HepG2 (cell line): ENCODE data around the gene KIAA1755. TPM values are rescaled to one million over a fixed set of nuclear protein-coding genes. Genes with fewer than 3 reads are reported as not detected.
A peak's percentile ranks its signal among the peaks of the same experiment; 100 is the strongest.

Experiments
- ATAC-seq: fragments of 200-7000 bp; cut with Tn5 transposase; 3 replicates; pipeline ENCODE4 v1.9.1; 2020; ENCODE audit warnings: mild to moderate bottlenecking, moderate library complexity
- BruUV-seq: library from RNA; stranded (reverse); fragments of 400-500 nt; replicated peaks from 2 replicates; lab custom pipeline; 2021; lab: Mats Ljungman, UMichigan
- CTCF ChIA-PET: fragments of 300-600 bp; formaldehyde crosslinking; extraction: SDS; loops from one replicate; lab custom pipeline; 2021; ENCODE audit warnings: low total read pairs, inconsistent platforms, low intra/inter-chr PET ratio; lab: Yijun Ruan, JAX
- POLR2A ChIA-PET: fragments of 350-600 bp; sonication (Branson Sonifier 250); formaldehyde crosslinking; loops from one replicate; lab custom pipeline; 2020; ENCODE audit warnings: antibody characterized with exemption, inconsistent platforms; lab: Yijun Ruan, JAX
- DNase-seq: peaks from one replicate; pipeline ENCODE4 v3.0.0-alpha.2; 2015; ENCODE audit warnings: low spot score
- FAIRE-seq: peaks from 3 replicates; lab custom pipeline; 2011; peaks lifted over from hg19 to GRCh38; lab: Jason Lieb, UNC
- H2AFZ ChIP-seq: one replicate; pipeline ENCODE4 v1.6.1; 2011; ENCODE audit warnings: low read length, inconsistent platforms
- H3K27ac ChIP-seq: fragments of 300-600 bp; 3 replicates; pipeline ENCODE4 v1.8.0; 2011; ENCODE audit warnings: mixed run types, mild to moderate bottlenecking, mixed read lengths, low read length, inconsistent platforms; ENCODE audit not compliant: insufficient read depth; ENCODE audit errors: extremely low read length
- H3K27me3 ChIP-seq, 2 experiments: fragments of 200-600 bp in 1 of 2; 2 replicates in 1 of 2; 3 replicates in 1 of 2; pipeline versions ENCODE4 v1.6.0 to v1.8.0; 2011; ENCODE audit warnings: low read length in 2 of 2, mild to moderate bottlenecking in 2 of 2, moderate library complexity in 2 of 2, inconsistent platforms in 1 of 2; ENCODE audit not compliant: insufficient read depth in 2 of 2, control insufficient read depth in 1 of 2
- H3K36me3 ChIP-seq, 2 experiments: fragments of 200-600 bp in 1 of 2; replicated peaks in 1 of 2; 2 replicates in 1 of 2; 3 replicates in 1 of 2; pipeline versions ENCODE4 v1.5.1 to v1.8.0; 2011; ENCODE audit warnings: low read length in 2 of 2, inconsistent platforms in 1 of 2; ENCODE audit not compliant: insufficient read depth in 2 of 2, control insufficient read depth in 1 of 2
- H3K4me1 ChIP-seq: 2 replicates; pipeline ENCODE4 v1.5.1; 2012; ENCODE audit warnings: low read length, inconsistent platforms; ENCODE audit not compliant: insufficient read depth
- H3K4me2 ChIP-seq: 2 replicates; pipeline ENCODE4 v1.6.0; 2011; ENCODE audit warnings: low read depth, low read length, inconsistent platforms
- H3K4me3 ChIP-seq, 3 experiments: fragments of 200-600 bp in 1 of 3; sonication (generic), shearing (Covaris generic) in 1 of 3; replicated peaks in 1 of 3; 2 replicates each; pipeline ENCODE4 v1.5.1; 2011 to 2016; ENCODE audit warnings: low read length in 3 of 3, inconsistent platforms in 2 of 3, low read depth in 2 of 3, mild to moderate bottlenecking in 2 of 3, control low read depth in 1 of 3, mixed read lengths in 1 of 3; ENCODE audit not compliant: insufficient read depth in 1 of 3
- H3K79me2 ChIP-seq: one replicate; pipeline ENCODE4 v1.6.1; 2011; ENCODE audit warnings: low read length, inconsistent platforms; ENCODE audit not compliant: insufficient read depth
- H3K9ac ChIP-seq: 2 replicates; pipeline ENCODE4 v1.6.0; 2011; ENCODE audit warnings: mild to moderate bottlenecking, low read depth, low read length, inconsistent platforms; ENCODE audit not compliant: insufficient read depth
- H3K9me3 ChIP-seq: 2 replicates; pipeline ENCODE4 v1.5.1; 2012; ENCODE audit warnings: mild to moderate bottlenecking, low read length
- H4K20me1 ChIP-seq: 2 replicates; pipeline ENCODE4 v1.6.0; 2011; ENCODE audit warnings: inconsistent platforms, mild to moderate bottlenecking, low read length, moderate library complexity; ENCODE audit not compliant: insufficient read depth
- GFI1 ChIP-seq: sonication (generic); formaldehyde crosslinking; IDR thresholded peaks from 2 replicates; pipeline ENCODE4 v1.5.0; 2020; ENCODE audit warnings: missing genetic modification reagents, mild to moderate bottlenecking, borderline replicate concordance
- WGBS: methylation state at CpG from one replicate; pipeline ENCODE4 v1.1.6; 2017; ENCODE audit warnings: low lambda C conversion rate; 5-methylcytosine and 5-hydroxymethylcytosine counted together
- in situ Hi-C: cut with HindIII; loops from 2 replicates; pipeline ENCODE4 v1.10.0; 2017; ENCODE audit warnings: low pct_unique_long_range_greater_than_20kb; ENCODE audit not compliant: extremely low pct_ligation_motif_present
- intact Hi-C: fragments of 100-400 bp; cut with micrococcal nuclease; formaldehyde crosslinking; loops from one replicate; pipeline ENCODE4 v1.10.0; 2022; ENCODE audit not compliant: unreplicated experiment
- polyA plus RNA-seq, 8 experiments: library from polyadenylated mRNA; depleted of rRNA in 3 of 8; stranded (reverse) in 7 of 8; unstranded in 1 of 8; fragments of >200 nt; fragmentation: Illumina TruSeq in 4 of 8; extraction: Trizol in 4 of 8; gene quantifications; 2 replicates each; pipeline versions ENCODE4 v1.2.1 to v1.2.3, GENCODE V29; 2011 to 2016; ENCODE audit warnings: low read depth in 4 of 8, missing spikeins in 1 of 8, mixed read lengths in 1 of 8; ENCODE audit not compliant: insufficient read depth in 1 of 8
- total RNA-seq, 5 experiments: library from RNA; depleted of rRNA; stranded (reverse); fragments of >200 nt; fragmentation: Illumina TruSeq; extraction: Trizol; gene quantifications; 2 replicates each; pipeline ENCODE4 v1.2.3, GENCODE V29; 2016; ENCODE audit warnings: low read depth in 1 of 5
- TF ChIP-seq, protein P1 (sequence below), 2 experiments: fragments of 450-650 bp in 1 of 2; sonication (generic) in 1 of 2; formaldehyde crosslinking in 1 of 2; IDR thresholded peaks; 2 replicates each; pipeline versions ENCODE4 v1.6.1 to v1.8.0; 2016 to 2022; ENCODE audit warnings: antibody characterized with exemption in 1 of 2, mild to moderate bottlenecking in 1 of 2, missing genetic modification reagents in 1 of 2

KIAA1755 gene
- total and polyA plus RNA-seq, 2 of the 13 experiments (the other 11 are each of a cell fraction or from before 2014, with no cell fraction given) = 0.04 TPM; not detected in 1

GRCh38 chr20:38198238-38198861 is 62.2 kb downstream of the KIAA1755 start:
- Histone ChIP-seq H3K4me1 (peaks cover 11% of the 10 kb centered on the region), H4K20me1 (no peaks in the 10 kb centered on the region), H2AFZ (no peak overlapping the region), H3K9me3 (no peaks in the 10 kb centered on the region), H3K27ac (no peak overlapping the region), H3K27me3 (peaks cover 5 to 20% of the 10 kb centered on the region in 2 experiments; a peak in 4 of 5 replicates), H3K79me2 (no peaks in the 10 kb centered on the region), H3K4me3 (no peak overlapping the region), H3K4me2 (no peak overlapping the region), H3K36me3 (no peaks in the 10 kb centered on the region), H3K9ac (no peak overlapping the region)
- POLR2A ChIA-PET = no interaction called here
- CTCF ChIA-PET = no interaction called here
- no TSS peak for BruUV-seq
- DNase-seq (no peak), ATAC-seq (no peak), FAIRE-seq (no peak)
- in situ Hi-C loops = no loop called here
- WGBS = 28% methylated on average over 8 of the region's 8 CpGs
- no peak for TF ChIP-seq GFI1 (CRISPR knock-in tag)
- TF ChIP-seq, protein P1, sequence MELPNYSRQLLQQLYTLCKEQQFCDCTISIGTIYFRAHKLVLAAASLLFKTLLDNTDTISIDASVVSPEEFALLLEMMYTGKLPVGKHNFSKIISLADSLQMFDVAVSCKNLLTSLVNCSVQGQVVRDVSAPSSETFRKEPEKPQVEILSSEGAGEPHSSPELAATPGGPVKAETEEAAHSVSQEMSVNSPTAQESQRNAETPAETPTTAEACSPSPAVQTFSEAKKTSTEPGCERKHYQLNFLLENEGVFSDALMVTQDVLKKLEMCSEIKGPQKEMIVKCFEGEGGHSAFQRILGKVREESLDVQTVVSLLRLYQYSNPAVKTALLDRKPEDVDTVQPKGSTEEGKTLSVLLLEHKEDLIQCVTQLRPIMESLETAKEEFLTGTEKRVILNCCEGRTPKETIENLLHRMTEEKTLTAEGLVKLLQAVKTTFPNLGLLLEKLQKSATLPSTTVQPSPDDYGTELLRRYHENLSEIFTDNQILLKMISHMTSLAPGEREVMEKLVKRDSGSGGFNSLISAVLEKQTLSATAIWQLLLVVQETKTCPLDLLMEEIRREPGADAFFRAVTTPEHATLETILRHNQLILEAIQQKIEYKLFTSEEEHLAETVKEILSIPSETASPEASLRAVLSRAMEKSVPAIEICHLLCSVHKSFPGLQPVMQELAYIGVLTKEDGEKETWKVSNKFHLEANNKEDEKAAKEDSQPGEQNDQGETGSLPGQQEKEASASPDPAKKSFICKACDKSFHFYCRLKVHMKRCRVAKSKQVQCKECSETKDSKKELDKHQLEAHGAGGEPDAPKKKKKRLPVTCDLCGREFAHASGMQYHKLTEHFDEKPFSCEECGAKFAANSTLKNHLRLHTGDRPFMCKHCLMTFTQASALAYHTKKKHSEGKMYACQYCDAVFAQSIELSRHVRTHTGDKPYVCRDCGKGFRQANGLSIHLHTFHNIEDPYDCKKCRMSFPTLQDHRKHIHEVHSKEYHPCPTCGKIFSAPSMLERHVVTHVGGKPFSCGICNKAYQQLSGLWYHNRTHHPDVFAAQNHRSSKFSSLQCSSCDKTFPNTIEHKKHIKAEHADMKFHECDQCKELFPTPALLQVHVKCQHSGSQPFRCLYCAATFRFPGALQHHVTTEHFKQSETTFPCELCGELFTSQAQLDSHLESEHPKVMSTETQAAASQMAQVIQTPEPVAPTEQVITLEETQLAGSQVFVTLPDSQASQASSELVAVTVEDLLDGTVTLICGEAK (IDR thresholded peaks at IDR 0.05) = no peak
- TF ChIP-seq, protein P1 (CRISPR knock-in tag; IDR thresholded peaks at IDR 0.05) = peak; percentile 85
- intact Hi-C loops = no loop called here
